Measurements from ENCODE around the gene PSMB2. TPM values are rescaled to one million over a fixed set of nuclear protein-coding genes. Genes with fewer than 3 reads are reported as not detected.

Gene PSMB2
- total RNA-seq, 1 experiment from 2014 or later: 86.0 TPM

GRCh38 chr1:35600593-35600992, 40.7 kb downstream of the PSMB2 start:
- H3K9me3 Mint-ChIP-seq: no peaks in the 10 kb centered on the region
- no CpG with 5 or more reads among the region's 3 CpGs for WGBS (ENCODE audit: extremely low coverage, insufficient read length, low lambda C conversion rate)
- H3K4me2 ChIP-seq (ENCODE audit: insufficient read depth, insufficient read length, low read length): no peak overlapping the region

More at GRCh38 chr1:35600593-35600992, 40.7 kb downstream of the PSMB2 start:
- no peak for DNase-seq
- Histone ChIP-seq H2BK15ac (ENCODE audit: low read depth, low read length) (no peak overlapping the region), H4K5ac (ENCODE audit: insufficient read length, low read depth, low read length) (no peak overlapping the region), H3K9ac (ENCODE audit: extremely low read depth, insufficient read length, low read length) (no peak overlapping the region), H2BK120ac (ENCODE audit: low read depth, low read length, poor library complexity, severe bottlenecking) (no peak overlapping the region), H3K18ac (ENCODE audit: insufficient read length, low read depth, low read length) (no peak overlapping the region), H3K4ac (ENCODE audit: low read depth, low read length) (no peak overlapping the region), H3K27me3 (ENCODE audit: insufficient read depth, low read length) (no peaks in the 10 kb centered on the region), H4K20me1 (ENCODE audit: control insufficient read depth, insufficient read depth, insufficient read length) (no peaks in the 10 kb centered on the region), H3K79me2 (ENCODE audit: insufficient read depth, low read length) (no peaks in the 10 kb centered on the region), H3K56ac (ENCODE audit: insufficient read length, low read depth, low read length) (no peak overlapping the region), H4K91ac (ENCODE audit: insufficient read length, low read depth, low read length) (no peak overlapping the region), H3K4me1 (ENCODE audit: insufficient read depth, low read length) (no peaks in the 10 kb centered on the region), H4K8ac (replicated peaks; ENCODE audit: insufficient read length, low read depth, low read length) (no peak overlapping the region), H3K79me1 (ENCODE audit: insufficient read depth, low read depth, low read length, poor library complexity, severe bottlenecking) (no peaks in the 10 kb centered on the region), H3T11ph (ENCODE audit: low read length) (no peak overlapping the region), H2BK20ac (ENCODE audit: low read depth, low read length, poor library complexity, severe bottlenecking) (no peak overlapping the region), H2AFZ (ENCODE audit: low read length) (no peak overlapping the region), H3K23me2 (ENCODE audit: insufficient read length, low read depth, low read length, poor library complexity, severe bottlenecking) (no peaks in the 10 kb centered on the region), H3K23ac (ENCODE audit: insufficient read length, low read depth, low read length) (no peak overlapping the region), H3K27ac (ENCODE audit: insufficient read length, low read depth, low read length) (no peak overlapping the region), H2AK5ac (ENCODE audit: insufficient read length, low read length) (no peak overlapping the region), H3K9me3 (ENCODE audit: control insufficient read depth, low read depth, low read length) (no peaks in the 10 kb centered on the region), H3K14ac (ENCODE audit: insufficient read depth, low read length) (no peak overlapping the region), H2BK12ac (ENCODE audit: insufficient read length, low read depth, low read length) (no peak overlapping the region), H2BK5ac (ENCODE audit: insufficient read length, low read length) (no peak overlapping the region)
- TF ChIP-seq CTCF (conservative IDR thresholded peaks at IDR 0.05): no peak
- no peak overlapping the region for H3K4me3 Mint-ChIP-seq
- H3K27me3 Mint-ChIP-seq (ENCODE audit: low read depth): no peaks in the 10 kb centered on the region
- H3K4me1 Mint-ChIP-seq: peaks cover 0 to 2% of the 10 kb centered on the region in 2 experiments; a peak in 1 of 4 replicates
- peaks cover 18 to 46% (median 33%) of the 10 kb centered on the region in 3 experiments for H3K36me3 Mint-ChIP-seq (ENCODE audit: insufficient read depth in 1 of 3, low read depth in 3 of 3)
- no peak overlapping the region for H3K27ac Mint-ChIP-seq

All from H9 (cell line).